Measurements from ENCODE around the gene CDON. TPM values are rescaled to one million over a fixed set of nuclear protein-coding genes. Genes with fewer than 3 reads are reported as not detected.

Gene CDON
- total RNA-seq, 1 experiment from 2014 or later: 17.1 TPM

DNA sequence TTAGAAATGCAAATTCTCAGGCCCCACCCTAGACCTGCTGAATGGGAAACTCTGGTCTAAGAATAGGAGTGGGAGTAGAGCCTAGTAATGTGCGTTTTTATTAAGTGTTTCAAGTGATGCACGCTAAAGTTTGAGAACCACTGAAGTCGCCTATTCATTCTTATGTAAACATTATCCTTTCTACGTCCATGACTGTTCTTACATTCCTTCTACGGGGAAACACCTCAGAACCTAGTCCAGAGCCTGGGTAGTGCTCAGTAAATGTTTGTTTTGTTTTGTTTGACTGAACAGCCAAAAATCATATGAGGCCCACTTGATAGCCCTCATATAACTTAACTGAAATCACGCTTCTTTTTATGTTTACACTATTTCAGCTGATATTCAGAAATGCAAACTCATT, 87.0 kb downstream of the CDON start:
- no peak overlapping the region for H3K4me3 ChIP-seq (ENCODE audit: low read depth in 2 of 2, low read length in 2 of 2)
- H3K4me1 ChIP-seq (ENCODE audit: control insufficient read depth, insufficient read depth, low read length): no peaks in the 10 kb centered on the region
- ATAC-seq (no peak), DNase-seq (ENCODE audit: low read depth, low spot score) (no peak)
- no peaks in the 10 kb centered on the region for H3K36me3 ChIP-seq (ENCODE audit: control insufficient read depth, insufficient read depth, low read length)
- CTCF ChIA-PET: no interaction called here
- intact Hi-C loops (cut with micrococcal nuclease; ENCODE audit: unreplicated experiment) (no loop called here), in situ Hi-C loops (cut with HindIII; ENCODE audit: low pct_unique_long_range_greater_than_20kb, low sequenced_read_pairs) (no loop called here)
- no TSS peak for BruUV-seq (replicated peaks)
- no peaks in the 10 kb centered on the region for H3K9me3 ChIP-seq (ENCODE audit: control insufficient read depth, insufficient read depth, low read depth, low read length)
- TF ChIP-seq, protein P1, sequence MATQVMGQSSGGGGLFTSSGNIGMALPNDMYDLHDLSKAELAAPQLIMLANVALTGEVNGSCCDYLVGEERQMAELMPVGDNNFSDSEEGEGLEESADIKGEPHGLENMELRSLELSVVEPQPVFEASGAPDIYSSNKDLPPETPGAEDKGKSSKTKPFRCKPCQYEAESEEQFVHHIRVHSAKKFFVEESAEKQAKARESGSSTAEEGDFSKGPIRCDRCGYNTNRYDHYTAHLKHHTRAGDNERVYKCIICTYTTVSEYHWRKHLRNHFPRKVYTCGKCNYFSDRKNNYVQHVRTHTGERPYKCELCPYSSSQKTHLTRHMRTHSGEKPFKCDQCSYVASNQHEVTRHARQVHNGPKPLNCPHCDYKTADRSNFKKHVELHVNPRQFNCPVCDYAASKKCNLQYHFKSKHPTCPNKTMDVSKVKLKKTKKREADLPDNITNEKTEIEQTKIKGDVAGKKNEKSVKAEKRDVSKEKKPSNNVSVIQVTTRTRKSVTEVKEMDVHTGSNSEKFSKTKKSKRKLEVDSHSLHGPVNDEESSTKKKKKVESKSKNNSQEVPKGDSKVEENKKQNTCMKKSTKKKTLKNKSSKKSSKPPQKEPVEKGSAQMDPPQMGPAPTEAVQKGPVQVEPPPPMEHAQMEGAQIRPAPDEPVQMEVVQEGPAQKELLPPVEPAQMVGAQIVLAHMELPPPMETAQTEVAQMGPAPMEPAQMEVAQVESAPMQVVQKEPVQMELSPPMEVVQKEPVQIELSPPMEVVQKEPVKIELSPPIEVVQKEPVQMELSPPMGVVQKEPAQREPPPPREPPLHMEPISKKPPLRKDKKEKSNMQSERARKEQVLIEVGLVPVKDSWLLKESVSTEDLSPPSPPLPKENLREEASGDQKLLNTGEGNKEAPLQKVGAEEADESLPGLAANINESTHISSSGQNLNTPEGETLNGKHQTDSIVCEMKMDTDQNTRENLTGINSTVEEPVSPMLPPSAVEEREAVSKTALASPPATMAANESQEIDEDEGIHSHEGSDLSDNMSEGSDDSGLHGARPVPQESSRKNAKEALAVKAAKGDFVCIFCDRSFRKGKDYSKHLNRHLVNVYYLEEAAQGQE (IDR thresholded peaks at IDR 0.05; ENCODE audit: insufficient read depth in 1 of 2, low read depth in 2 of 2, low read length in 1 of 2): no peak
- TF ChIP-seq TCF7L2 (IDR thresholded peaks at IDR 0.05; ENCODE audit: low read depth, low read length): no peak
- TF ChIP-seq, protein P2, sequence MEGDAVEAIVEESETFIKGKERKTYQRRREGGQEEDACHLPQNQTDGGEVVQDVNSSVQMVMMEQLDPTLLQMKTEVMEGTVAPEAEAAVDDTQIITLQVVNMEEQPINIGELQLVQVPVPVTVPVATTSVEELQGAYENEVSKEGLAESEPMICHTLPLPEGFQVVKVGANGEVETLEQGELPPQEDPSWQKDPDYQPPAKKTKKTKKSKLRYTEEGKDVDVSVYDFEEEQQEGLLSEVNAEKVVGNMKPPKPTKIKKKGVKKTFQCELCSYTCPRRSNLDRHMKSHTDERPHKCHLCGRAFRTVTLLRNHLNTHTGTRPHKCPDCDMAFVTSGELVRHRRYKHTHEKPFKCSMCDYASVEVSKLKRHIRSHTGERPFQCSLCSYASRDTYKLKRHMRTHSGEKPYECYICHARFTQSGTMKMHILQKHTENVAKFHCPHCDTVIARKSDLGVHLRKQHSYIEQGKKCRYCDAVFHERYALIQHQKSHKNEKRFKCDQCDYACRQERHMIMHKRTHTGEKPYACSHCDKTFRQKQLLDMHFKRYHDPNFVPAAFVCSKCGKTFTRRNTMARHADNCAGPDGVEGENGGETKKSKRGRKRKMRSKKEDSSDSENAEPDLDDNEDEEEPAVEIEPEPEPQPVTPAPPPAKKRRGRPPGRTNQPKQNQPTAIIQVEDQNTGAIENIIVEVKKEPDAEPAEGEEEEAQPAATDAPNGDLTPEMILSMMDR (IDR thresholded peaks at IDR 0.05): no peak
- no peak for TF ChIP-seq POLR2AphosphoS5 (IDR thresholded peaks at IDR 0.05; ENCODE audit: low read depth, low read length)
- no peak for TF ChIP-seq SIN3A (IDR thresholded peaks at IDR 0.05; ENCODE audit: borderline replicate concordance, insufficient read depth, low read depth, low read length)
- POLR2A ChIA-PET: no interaction called here
- H3K27me3 ChIP-seq (ENCODE audit: control insufficient read depth, insufficient read depth, low read length): no peaks in the 10 kb centered on the region
- H3K27ac ChIP-seq (ENCODE audit: low read length): no peak overlapping the region

DNA sequence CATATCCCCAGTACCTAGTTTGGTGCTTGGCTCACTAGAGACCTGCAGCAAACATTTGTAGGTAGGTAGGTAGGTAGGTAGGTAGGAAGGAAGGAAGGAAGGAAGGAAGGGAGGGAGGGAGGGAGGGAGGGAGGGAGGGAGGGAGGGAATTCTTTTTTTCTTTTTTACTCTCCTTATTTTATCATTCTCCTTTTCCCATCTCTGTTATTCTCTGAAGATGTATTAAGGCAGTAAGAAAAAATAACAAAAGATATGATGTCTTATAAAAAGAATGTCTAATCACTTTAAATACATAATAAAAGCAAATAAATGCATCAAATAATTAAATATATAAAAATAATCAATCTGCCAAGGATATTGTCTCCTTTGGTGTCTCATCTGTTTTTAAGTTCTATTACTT, 88.4 kb downstream of the CDON start:
- CTCF ChIA-PET: no interaction called here
- no peaks in the 10 kb centered on the region for H3K9me3 ChIP-seq (ENCODE audit: control insufficient read depth, insufficient read depth, low read depth, low read length)
- BruUV-seq (replicated peaks): no TSS peak
- no peak overlapping the region for H3K27ac ChIP-seq (ENCODE audit: low read length)
- no peak overlapping the region for H3K4me3 ChIP-seq (ENCODE audit: low read depth in 2 of 2, low read length in 2 of 2)
- no peaks in the 10 kb centered on the region for H3K36me3 ChIP-seq (ENCODE audit: control insufficient read depth, insufficient read depth, low read length)
- TF ChIP-seq POLR2AphosphoS5 (IDR thresholded peaks at IDR 0.05; ENCODE audit: low read depth, low read length): no peak
- TF ChIP-seq TCF7L2 (IDR thresholded peaks at IDR 0.05; ENCODE audit: low read depth, low read length): no peak
- TF ChIP-seq, protein P1 (IDR thresholded peaks at IDR 0.05; ENCODE audit: insufficient read depth in 1 of 2, low read depth in 2 of 2, low read length in 1 of 2): no peak
- TF ChIP-seq SIN3A (IDR thresholded peaks at IDR 0.05; ENCODE audit: borderline replicate concordance, insufficient read depth, low read depth, low read length): no peak
- TF ChIP-seq, protein P2 (IDR thresholded peaks at IDR 0.05): no peak
- H3K4me1 ChIP-seq (ENCODE audit: control insufficient read depth, insufficient read depth, low read length): no peaks in the 10 kb centered on the region
- DNase-seq (ENCODE audit: low read depth, low spot score) (no peak), ATAC-seq (no peak)
- intact Hi-C loops (cut with micrococcal nuclease; ENCODE audit: unreplicated experiment) (no loop called here), in situ Hi-C loops (cut with HindIII; ENCODE audit: low pct_unique_long_range_greater_than_20kb, low sequenced_read_pairs) (no loop called here)
- H3K27me3 ChIP-seq (ENCODE audit: control insufficient read depth, insufficient read depth, low read length): no peaks in the 10 kb centered on the region
- POLR2A ChIA-PET: no interaction called here

Data from Panc1 (cell line).